T follicular helper cell (primary cell): ENCODE data around the gene EPN2.

Experiments used
- DNase-seq: peaks from one replicate; pipeline ENCODE4 v3.0.0-alpha.2; 2020; ENCODE audit warnings: low read depth

The EPN2 gene

DNA sequence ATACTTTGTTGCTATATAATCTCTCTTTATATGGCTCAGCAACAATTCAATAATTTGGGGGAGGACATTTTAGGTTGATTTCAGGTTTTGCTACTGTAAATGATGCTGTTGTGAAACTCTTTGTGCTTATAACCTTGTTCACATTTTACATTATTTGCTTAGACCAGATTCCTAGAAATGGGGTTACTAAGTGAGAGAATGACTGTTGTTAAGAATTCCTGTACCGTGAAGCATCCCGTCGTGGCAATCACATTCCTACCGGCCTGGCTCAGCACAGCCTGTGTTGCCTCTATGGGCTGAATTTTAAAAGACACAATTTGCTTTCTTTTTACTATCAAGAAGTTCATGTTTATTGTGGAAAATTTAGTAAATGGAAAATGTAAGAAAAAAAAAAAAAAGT is 94.0 kb downstream of the EPN2 start:
- no peak for DNase-seq

DNA sequence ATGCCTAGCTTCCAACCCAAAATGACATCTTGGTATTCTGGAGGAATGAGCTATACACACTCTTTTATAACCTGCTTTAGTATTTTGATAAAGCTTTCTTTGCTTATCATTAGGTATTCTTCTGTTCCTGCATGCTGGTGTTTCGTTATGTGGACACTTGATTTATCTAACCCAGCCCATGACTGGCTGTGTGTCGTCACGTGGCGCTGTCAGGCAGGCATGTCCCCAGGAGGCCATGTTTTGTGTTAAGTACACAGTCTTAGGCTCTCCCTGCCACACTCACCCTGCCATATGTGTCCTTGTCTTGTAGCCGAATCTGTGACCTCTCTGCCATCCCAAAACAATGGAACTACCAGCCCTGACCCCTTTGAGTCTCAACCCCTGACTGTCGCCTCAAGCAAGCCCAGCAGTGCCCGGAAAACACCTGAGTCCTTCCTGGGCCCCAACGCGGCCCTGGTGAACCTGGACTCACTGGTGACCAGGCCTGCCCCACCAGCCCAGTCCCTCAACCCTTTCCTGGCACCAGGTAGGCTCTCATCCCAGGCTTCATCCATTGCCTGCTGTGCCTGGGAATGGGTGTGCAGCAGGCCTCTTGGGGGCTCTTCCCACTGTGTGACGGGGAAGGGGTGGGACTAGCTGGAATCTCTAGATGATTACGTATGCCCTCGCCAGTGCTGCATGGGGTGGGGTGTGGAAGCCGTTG is 94.5 kb downstream of the EPN2 start:
- DNase-seq = no peak

DNA sequence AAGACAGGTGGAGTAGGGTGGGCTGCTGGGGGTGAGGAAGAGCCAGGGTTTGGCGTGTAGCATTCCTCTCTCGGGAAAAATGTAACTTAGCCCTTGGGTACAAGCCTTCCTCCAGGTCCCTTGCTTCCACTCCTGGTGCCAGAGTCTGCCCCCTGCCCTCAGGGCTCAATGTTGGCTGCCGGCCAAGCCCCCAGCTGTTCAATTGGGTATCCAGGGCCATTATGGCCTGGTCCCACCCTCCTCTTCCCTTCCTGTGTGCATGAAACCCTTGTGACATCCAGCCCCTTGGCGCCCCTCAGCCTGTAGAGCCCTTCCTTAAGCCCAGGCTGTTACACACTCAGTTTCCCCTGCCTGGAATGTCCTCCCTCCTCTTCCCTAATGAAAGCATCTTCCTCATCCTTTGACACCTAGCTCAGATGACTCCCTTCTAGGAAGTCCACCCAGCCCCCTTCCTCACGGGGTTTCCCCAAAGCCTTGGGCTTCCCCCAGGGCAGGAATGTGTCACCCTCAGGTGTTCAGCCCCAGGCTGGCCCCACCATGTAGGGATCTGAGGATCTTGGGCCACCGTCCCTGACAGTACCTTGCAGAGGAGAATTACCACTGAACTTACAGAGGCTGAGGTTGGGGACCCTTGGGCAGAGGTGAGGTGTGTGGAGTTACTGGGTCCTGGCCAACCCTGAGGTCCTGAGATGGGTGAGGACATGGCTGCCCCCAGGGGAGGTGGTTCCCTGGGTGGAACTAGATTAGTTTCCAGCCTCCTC is 95.4 kb downstream of the EPN2 start:
- DNase-seq = no peak

DNA sequence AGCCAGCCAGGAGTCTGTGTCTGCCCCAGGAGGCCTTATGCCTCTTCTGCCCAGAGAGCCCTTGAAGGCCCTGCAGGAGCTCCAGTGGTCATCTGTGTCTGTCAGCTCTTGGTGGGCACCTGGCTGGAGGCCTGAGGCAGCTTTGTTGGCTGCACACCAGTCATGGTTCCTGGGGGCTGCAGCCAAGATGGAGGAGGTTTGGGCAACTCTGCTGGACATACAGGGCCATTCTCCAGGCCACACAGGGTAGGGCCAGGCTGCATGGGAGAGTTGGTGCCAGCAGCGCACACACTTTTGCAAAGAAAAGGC is 95.9 kb downstream of the EPN2 start:
- DNase-seq = no peak

DNA sequence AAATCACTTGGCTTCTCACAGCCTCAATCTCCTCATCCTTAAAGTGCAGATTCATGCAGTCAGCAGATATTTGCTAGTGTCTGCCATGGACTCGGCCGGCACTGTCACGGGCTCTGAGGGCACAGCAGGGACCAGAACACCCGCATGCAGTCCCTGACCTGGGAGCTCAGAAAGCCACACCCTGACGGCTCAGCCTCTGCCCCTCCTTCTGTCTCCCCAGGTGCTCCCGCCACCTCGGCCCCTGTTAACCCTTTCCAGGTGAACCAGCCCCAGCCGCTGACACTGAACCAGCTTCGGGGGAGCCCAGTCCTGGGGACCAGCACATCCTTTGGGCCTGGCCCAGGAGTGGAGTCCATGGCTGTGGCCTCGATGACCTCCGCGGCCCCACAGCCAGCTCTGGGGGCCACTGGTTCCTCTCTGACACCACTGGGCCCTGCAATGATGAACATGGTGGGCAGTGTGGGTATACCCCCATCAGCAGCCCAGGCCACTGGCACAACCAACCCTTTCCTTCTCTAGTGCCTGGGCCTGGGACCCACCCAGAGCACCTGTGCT is 96.6 kb downstream of the EPN2 start:
- no peak for DNase-seq

DNA sequence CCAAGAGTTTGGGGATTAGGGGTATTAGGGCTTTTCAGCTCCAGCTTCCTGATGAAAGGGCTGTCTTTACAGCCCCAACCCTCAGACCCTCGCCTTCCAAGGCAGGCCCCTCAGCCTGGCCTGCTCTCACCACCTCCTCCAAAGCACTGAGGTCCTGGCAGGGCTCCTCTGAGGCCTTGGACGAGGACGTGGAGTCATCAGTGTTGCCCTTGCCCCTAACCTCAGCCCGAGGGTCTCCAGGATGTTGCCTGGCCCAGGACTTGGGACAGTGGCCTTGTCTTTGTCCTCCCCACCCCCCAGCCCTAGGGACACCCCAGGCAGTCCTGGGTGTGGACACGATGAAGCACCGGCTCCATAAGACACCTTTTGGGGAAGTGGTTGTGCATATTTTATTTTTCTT is 97.2 kb downstream of the EPN2 start:
- no peak for DNase-seq

DNA sequence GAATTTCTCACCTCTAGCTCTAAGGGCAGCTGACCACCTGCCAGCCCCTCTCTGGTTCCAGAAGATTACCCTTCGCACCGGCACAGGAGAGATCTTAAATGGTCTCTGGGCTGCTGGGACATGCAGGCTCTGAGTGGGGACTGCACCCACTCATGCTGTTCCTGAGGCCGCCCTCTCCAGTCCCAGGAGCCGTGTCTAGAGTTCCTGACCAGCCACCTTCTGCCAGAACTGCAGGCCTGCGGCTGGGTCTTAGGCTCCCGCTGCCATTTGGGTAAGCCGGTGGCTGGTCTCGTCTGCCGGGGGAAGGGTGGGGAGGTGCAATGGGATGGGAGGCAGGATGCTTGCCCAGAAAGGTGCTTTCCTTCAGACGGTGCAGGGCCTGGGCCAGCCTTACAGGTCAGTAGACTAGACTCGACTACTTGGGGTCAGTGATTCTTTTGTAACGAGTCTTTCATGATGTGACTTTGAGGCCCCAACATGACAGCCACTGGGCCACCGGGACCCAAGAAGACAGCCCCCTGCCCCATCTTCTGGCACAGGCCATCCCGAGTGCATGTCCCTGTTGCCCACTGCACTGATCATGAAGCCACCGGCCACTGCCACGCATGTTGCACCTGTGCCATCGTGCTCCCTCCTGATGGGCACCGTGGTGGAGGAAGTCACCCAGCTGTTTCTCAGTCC is 98.9 kb downstream of the EPN2 start:
- no peak for DNase-seq

DNA sequence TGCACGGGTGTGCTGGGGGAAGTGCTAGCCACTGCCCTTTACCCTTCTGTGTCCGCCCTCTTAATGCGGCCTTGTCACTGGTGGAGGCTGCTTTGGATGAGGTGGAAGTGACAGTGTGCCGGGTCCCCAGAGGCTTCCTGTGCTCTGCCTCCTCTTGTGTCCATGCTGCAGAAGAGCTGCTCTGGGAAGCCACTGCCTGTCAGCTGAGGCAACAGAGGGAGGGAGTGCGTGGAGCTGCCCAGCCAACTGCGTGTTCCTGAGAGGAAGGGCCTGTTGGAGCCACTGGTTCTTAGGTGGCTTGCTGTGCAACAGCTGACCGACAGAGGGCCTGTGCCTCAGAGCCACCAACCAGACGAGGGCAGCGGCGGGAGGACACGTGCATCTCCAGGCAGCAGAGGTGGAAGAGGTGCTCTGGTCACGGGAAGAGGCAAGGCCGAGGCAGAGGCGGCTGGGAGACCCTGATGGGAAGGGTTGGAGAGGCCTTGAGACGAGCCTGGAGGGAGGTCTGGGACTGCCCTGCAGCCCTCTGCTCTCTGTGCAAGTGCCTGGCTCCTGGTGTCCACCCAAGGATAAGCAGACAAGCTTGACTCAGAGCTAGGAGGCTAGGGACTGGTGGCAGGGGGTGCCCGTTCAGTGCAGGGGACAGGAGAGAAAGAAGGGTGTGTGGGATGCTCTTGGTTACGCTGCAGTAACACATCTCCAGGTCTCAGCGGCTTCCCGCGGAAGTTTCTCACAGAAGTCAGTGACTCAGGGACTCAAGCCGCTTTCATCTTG is 100.0 kb downstream of the EPN2 start:
- DNase-seq = no peak

DNA sequence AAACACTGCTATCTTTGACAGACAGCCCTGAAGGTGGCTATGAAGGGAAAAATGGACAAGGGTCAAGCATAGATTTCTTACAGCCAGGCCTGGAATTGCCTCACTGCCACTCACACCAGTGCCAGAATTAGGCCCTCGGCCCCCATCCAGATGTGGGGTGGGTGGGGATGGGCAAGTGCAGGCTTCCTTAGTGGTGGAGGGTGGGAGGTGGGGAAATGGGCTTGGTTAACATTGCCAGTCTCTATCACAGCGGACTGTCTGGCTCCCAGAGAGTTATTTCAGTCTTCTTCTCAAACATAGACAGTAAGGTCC is 100.5 kb downstream of the EPN2 start:
- DNase-seq = no peak

DNA sequence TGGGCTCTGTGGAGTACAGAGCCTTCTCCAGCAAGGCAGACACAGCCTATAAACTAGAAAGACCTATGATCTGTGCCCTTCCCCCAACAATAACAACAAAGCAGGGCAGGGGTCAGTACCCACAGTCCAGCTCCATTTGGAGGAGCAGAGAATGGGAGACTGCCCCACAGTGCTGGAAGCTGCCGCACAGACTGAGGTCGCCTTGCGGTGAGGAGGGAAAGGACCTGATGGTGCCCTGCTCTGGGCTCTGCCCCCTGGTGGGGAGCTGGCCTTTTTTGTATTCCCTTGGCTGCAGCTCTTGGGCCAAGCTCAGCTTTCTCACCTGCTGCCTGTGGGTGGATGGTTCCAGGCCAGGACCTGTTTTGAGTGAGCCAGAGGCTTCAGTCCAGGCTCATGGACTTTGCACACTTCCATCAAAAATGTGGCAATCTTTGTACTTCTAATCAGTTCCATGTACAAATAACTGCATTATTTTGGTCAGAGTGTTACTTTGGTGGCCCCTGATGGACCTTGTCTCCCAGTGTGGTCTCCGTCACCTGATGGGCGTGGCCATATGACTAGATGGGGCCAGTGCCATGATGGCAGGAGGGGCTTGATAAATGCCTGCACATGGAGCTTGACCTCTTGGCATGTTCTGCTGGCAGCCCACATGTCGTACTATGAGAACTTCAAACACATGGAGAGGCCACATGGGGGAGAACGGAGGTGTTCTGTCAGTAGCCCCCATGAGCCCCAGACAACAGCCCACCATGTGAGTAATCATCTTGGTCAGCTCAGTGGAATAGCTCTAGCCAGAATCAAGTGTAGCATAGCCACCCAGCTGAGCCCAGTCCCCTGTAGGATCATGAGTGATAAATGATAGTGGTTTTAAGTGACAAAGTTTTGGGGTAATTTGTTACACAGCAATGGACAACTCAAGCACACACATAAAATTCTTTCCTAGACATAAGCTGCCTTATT is 101.1 kb downstream of the EPN2 start:
- peak; percentile 57 for DNase-seq

DNA sequence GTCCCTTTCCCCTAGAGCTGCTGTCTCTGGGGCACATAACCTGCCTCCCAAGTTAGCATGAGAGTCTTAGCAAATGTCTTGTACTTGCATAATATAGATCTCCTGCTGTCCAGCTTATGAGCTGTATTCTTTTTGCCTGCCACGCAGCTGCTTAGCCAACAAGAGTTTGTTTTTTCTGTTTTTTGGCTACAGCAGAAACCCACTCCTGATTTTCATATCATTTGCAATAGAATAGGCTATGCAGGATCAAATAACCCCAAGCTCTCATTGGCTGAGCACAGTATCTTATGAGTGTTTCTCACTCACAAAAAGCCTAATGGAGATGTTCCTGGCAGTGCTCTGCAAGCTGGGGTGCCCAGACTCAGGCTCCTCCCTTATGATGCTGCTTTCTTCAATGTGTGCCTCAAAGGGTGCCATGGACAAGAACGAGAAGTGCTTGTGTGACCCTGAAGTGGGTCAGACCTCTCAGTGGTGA is 102.2 kb downstream of the EPN2 start:
- DNase-seq = no peak

DNA sequence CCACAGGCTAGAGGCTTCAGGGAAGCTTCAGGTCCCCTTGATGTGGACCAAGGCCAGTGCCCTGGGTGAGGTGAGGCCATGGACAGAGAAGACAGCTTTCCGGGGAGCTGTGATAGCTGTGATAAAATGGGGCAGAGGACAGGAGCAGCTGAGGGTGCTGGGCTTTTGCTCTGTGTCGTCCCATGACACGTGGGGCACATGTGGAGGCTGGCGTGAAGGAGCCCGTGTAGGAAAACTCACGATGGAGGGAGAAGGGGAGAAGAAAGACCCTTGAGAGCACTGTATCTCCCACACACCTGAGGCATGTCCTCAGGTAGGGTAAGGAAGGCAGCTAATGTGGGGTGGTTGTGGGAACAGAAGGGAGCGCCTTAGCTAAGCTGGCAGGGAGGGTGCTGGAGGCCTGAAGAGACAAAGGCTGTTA is 104.1 kb downstream of the EPN2 start:
- no peak for DNase-seq

DNA sequence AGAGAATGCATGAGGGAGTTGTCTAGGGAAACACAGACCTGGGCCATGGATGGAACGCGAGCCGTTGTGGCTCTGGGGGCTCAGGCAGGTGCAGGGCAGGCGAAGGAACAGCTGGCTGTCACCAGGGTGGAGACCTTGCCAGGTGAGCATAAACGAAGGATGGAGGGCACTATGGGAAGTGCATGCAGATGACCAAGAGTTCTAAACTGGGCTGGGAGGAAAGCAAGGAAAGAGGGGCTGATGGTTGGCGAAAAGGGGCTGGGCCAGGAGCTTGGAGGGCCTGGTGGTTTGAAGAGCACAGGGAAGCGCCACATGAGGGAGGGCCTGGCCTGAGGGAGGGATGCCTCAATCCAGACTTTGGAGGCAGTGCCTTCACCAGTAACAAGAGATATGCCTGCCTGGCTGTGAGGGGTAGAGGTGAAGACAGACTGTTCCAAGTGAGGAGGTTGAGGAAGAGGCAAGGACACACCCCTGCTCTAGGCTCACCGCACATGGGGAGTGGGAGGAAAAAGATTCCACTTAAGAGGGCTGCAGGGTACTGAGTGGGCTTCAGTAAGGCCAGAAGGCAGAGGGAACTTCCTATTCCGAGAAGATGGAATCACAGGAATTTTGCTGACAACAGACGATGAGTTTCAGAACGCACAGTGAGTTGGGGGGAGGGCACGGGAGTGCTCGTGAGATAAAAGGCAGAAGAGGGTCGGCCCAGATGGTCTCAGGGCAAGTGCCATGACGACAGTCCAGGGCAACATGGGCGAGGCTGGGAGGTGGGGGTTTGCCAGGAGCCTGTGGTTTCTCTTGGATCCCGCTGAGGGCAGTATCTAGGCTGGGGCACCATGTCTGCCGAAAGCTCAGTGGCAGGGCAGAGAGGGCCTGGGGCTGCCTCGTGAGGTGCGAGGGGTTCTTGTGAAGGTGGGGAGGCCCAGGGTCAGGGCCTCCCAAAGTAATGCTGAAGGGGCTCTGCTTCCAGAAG is 104.8 kb downstream of the EPN2 start:
- DNase-seq = no peak

DNA sequence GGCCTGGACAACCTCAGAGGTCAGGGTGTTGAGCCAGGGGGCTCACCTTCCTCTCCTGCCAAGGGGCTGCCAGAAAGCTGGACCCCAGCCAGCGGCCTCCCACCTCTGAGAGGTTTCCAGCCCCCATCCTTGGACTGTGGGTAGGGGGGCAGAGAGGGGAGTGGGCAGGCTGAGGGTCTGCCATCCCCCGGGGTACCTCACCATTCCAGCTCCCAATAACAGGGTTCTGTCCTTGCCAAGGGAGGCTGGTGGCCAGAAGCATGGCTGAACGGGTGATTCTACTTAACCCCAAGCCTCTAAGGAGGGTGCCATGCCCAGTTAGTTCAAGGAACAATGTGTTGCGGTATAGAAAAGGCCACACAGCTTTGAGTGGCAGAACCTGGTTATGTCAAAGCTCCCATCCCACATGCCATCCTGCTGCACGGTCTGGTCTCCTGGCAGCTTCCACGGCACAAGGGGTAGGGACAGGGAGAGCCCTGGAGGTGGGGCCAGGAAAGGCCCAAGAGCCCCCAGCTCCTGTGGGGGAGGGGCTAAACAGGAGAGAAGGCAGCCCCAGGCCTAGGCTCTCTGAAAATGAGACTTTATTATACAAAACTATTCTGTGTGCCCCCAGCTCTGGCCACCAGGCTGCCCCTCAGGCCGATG is 105.6 kb downstream of the EPN2 start:
- no peak for DNase-seq

DNA sequence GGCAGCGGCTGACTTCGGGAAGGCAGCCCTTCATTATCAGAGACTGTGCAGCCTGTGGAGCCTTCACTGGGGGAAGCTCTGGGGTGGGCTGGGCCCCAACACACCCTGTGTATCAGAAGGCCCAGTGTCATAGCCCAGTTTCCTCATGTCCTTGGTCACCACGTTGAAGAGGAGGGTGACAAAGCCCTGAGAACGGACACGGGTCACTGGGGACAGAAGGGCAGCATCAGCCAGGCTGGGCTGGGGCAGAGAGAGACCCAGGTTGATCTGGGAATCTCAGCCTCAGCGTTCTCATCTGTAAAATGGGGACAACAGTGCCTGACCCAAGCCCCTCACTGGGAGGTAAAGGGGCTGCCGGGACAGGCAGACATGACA is 106.1 kb downstream of the EPN2 start:
- no peak for DNase-seq

DNA sequence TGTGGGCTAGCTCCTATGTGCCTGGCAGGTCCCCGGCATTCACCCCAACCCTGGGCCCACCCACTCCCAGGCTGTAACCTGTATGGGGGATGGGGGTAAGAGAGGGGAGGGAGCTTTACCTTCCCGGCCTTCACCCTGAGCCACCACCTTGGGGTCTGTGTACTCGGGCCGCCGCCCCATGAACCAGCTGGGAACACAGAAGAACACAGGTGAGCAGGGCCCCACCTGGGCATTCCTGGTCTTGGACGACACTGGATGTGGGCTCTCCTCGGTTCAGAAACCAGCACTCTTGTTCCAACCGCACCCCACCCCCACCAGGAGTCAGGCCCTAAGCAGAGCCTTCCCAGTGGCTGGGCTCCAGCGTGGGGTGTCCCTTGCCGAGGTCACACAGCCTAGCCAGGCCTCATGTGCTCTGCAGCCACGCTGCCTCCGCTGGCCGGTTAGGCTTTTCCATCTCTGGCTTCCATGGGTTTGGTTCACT is 106.5 kb downstream of the EPN2 start:
- DNase-seq = no peak

DNA sequence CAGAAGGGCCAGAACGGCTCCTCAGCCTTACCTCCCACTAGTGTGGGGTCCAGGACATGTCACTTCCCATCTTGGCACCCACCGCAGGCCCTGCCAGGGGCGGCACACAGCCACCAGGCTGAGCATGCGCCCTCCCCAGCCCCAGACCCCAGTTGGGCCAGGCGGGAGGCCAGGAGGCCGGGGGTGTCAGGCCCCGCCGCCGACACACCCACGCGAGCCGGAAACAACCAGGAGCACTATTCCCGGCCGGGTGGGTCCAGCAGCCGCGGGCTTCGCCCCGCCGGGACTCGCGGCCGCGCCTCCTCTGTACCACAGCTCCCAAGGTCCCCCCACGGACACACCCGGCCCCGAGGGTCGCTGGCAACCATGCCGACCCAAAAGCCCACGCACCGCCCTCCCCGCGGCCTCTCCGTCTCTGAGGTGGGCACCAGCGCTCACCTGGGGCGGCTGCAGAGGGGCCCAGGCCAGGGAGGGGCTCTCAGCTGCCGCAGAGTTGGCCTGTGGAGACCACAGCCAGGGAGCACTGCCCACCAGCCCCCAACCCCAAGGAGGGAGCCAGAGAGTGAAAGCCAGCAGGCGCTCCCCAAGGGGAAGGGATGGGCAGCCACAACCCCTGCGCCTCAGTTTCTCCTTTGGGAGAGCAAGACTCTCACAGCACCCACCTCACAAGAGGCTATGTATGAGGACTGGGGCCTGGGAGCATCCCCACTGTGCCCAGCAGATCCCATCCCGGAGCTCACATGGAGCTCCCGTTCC is 107.3 kb downstream of the EPN2 start:
- DNase-seq = no peak

DNA sequence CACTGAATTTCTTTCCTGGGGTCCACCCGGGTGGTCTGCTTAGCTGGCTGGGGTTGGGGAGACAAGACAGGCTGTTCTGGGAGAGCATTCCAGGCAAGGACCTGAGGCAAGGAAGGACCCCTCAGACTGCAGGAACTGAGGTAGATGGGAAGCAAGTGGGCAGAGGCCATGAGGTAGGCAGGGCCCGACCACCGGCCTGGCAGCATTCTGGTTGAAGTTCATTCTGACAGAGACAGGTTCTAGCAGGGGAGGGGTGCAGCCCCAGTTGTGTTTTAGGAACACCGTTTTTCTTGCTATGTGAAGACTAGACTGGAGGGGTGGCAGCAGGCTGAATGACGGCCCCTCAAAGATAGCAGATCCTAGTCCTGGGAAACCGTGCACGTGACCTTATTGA is 107.9 kb downstream of the EPN2 start:
- DNase-seq = no peak
